Gastrocnemius medialis (tissue), 4 donors: ENCODE results near the gene BMX. TPM values are rescaled to one million over a fixed set of nuclear protein-coding genes. Genes with fewer than 3 reads are reported as not detected.

Experiments
- ATAC-seq, 2 donors: fragments of 150-250 bp; one replicate each; pipeline ENCODE4 v1.9.1; 2016
- DNase-seq, 2 donors: peaks; one replicate each; pipeline ENCODE4 v3.0.0-alpha.2; 2019
- H3K27ac ChIP-seq, 4 donors: fragments of 200-600 bp; sonication (generic); 1 replicate in 1 of 4; 2 replicates in 3 of 4; pipeline ENCODE4 v1.5.1; 2016 to 2018; ENCODE audit warnings: mild to moderate bottlenecking in 2 of 4, moderate library complexity in 1 of 4
- H3K27me3 ChIP-seq, 3 donors: fragments of 200-600 bp; sonication (generic) in 2 of 3; 1 replicate in 1 of 3; 2 replicates in 2 of 3; pipeline versions ENCODE4 v1.5.1 to v1.6.0; 2016 to 2019; ENCODE audit warnings: mild to moderate bottlenecking in 1 of 3, moderate library complexity in 1 of 3
- H3K36me3 ChIP-seq, 2 donors: fragments of 200-600 bp; sonication (generic) in 1 of 2; one replicate each; pipeline ENCODE4 v1.5.1; 2017 to 2018
- H3K4me1 ChIP-seq, 2 donors: fragments of 200-600 bp; sonication (generic) in 1 of 2; one replicate each; pipeline ENCODE4 v1.5.1; 2016 to 2017; ENCODE audit warnings: mild to moderate bottlenecking in 2 of 2
- H3K4me3 ChIP-seq, 4 donors: fragments of 200-600 bp; sonication (generic) in 3 of 4; 1 replicate in 1 of 4; 2 replicates in 3 of 4; pipeline ENCODE4 v1.5.1; 2016 to 2019; ENCODE audit warnings: mild to moderate bottlenecking in 2 of 4
- H3K9me3 ChIP-seq, 3 donors: fragments of 200-600 bp; sonication (generic) in 2 of 3; 1 replicate in 1 of 3; 2 replicates in 2 of 3; pipeline ENCODE4 v1.5.1; 2016 to 2019
- POLR2A ChIP-seq, 2 donors: fragments of 450-650 bp; IDR thresholded peaks; one replicate each; pipeline ENCODE4 v1.6.1; 2017; ENCODE audit warnings: antibody characterized with exemption in 2 of 2, mild to moderate bottlenecking in 2 of 2, moderate library complexity in 2 of 2
- in situ Hi-C, 4 donors: fragments of 200-750 bp; cut with MboI; loops; one replicate each; pipeline versions ENCODE4 v1.15.0 to v1.8.0; 2017; ENCODE audit warnings: low sequenced_read_pairs in 4 of 4
- intact Hi-C: fragments of 100-400 bp; cut with DNase I; formaldehyde crosslinking; loops from one replicate; pipeline ENCODE4 v1.15.1; 2023; ENCODE audit warnings: low total_unique reads
- total RNA-seq, 4 donors: library from RNA; depleted of rRNA; stranded (reverse); fragments of >200 nt; gene quantifications; one replicate each; pipeline versions ENCODE4 v1.1.0 to v1.2.3, GENCODE V29; 2016
- TF ChIP-seq, protein P1 (sequence below), 5 experiments: fragments of 450-650 bp in 3 of 5; fragments of 200-600 bp in 2 of 5; sonication (generic) in 2 of 5; IDR thresholded peaks in 4 of 5; conservative IDR thresholded peaks in 1 of 5; 1 replicate in 4 of 5; 2 replicates in 1 of 5; pipeline ENCODE4 v1.5.1; 2016 to 2019; ENCODE audit warnings: antibody characterized with exemption in 5 of 5, mild to moderate bottlenecking in 3 of 5, moderate library complexity in 3 of 5

Gene BMX
- total RNA-seq, 4 donors from 2014 or later: 0.40 to 2.4 (median 0.82) TPM

DNA sequence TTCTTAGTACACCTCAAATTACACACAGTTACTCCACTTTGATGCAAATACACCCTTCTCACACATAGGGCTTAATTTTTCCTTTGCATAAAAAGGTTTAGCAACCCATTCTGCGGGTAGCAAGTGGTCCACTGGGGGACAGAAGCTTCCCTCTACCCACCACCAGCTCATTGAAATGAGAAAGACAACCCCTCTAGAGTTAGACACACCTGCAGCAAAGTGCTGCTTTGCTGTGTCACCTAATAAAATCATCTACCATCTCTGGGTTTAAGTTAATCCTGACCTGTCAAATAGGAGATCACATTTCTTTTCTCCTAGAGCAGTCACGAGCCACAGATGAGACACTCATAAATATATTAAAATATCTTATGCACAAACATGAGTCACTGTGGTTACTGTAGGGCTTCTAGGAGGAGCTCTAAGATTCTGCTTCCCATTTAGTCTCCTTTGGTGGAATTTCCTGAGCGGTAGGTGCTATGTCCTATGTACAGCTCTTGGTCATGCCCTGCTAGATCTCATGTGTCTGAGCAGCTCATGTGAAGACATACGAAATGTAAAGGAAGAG lies 11.9 kb downstream of the BMX start:
- in situ Hi-C loops (no loop called here), intact Hi-C loops (no loop called here)
- TF ChIP-seq, protein P1, sequence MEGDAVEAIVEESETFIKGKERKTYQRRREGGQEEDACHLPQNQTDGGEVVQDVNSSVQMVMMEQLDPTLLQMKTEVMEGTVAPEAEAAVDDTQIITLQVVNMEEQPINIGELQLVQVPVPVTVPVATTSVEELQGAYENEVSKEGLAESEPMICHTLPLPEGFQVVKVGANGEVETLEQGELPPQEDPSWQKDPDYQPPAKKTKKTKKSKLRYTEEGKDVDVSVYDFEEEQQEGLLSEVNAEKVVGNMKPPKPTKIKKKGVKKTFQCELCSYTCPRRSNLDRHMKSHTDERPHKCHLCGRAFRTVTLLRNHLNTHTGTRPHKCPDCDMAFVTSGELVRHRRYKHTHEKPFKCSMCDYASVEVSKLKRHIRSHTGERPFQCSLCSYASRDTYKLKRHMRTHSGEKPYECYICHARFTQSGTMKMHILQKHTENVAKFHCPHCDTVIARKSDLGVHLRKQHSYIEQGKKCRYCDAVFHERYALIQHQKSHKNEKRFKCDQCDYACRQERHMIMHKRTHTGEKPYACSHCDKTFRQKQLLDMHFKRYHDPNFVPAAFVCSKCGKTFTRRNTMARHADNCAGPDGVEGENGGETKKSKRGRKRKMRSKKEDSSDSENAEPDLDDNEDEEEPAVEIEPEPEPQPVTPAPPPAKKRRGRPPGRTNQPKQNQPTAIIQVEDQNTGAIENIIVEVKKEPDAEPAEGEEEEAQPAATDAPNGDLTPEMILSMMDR (IDR thresholded peaks at IDR 0.05 in 4 of 5, conservative IDR thresholded peaks at IDR 0.05 in 1 of 5): no peak
- no peak for TF ChIP-seq POLR2A (IDR thresholded peaks at IDR 0.05)
- H3K4me1 ChIP-seq: no peaks in the 10 kb centered on the region
- DNase-seq: no peak
- H3K27ac ChIP-seq: no peak overlapping the region
- ATAC-seq: no peak
- no peaks in the 10 kb centered on the region for H3K36me3 ChIP-seq
- H3K9me3 ChIP-seq: no peaks in the 10 kb centered on the region
- no peaks in the 10 kb centered on the region for H3K27me3 ChIP-seq
- no peak overlapping the region for H3K4me3 ChIP-seq

DNA sequence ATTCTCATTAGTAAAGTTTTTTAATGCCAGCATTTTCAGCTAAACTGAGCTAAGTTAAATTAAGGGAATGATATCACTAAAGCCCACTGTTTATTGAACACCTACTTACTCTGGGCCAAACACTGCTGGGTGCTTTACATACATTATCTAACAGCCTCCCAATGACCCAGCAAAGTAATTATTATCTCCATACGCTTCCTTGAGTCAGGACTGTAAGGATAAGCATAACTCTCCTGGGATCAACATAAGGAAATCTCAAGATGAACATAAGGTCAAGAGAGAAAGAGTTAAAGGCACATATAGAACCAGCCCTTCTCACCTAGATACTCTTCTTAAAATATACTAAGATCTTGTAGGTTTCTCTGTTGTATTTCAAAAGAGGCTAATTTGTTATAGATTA lies 13.7 kb downstream of the BMX start:
- ATAC-seq (no peak), DNase-seq (no peak)
- H3K9me3 ChIP-seq: no peaks in the 10 kb centered on the region
- intact Hi-C loops (no loop called here), in situ Hi-C loops (no loop called here)
- TF ChIP-seq POLR2A (IDR thresholded peaks at IDR 0.05): no peak
- TF ChIP-seq, protein P1 (IDR thresholded peaks at IDR 0.05 in 4 of 5, conservative IDR thresholded peaks at IDR 0.05 in 1 of 5): no peak
- H3K4me1 ChIP-seq: no peaks in the 10 kb centered on the region
- no peaks in the 10 kb centered on the region for H3K27me3 ChIP-seq
- no peaks in the 10 kb centered on the region for H3K36me3 ChIP-seq
- no peak overlapping the region for H3K27ac ChIP-seq
- no peak overlapping the region for H3K4me3 ChIP-seq

DNA sequence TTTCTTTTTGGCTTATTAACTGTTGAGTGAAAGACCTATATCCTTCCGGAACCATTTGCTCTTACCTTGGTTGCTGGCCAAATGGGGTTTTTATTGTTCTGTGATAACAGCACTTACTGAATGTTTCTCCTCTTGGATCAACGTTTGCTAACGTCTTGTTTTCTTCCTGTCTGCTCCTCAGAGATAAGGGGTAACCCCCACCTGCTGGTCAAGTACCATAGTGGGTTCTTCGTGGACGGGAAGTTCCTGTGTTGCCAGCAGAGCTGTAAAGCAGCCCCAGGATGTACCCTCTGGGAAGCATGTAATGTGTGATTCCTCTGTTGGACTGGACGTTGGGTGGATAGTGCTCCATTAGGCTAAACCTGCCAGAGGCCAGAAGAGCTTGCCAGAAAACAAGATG lies 15.3 kb downstream of the BMX start:
- no peak for DNase-seq
- H3K27ac ChIP-seq: no peak overlapping the region
- intact Hi-C loops (no loop called here), in situ Hi-C loops (no loop called here)
- no peaks in the 10 kb centered on the region for H3K4me1 ChIP-seq
- no peaks in the 10 kb centered on the region for H3K36me3 ChIP-seq
- ATAC-seq: no peak
- peaks cover 0 to 3% (median 0%) of the 10 kb centered on the region in 3 donors for H3K27me3 ChIP-seq
- H3K4me3 ChIP-seq: no peak overlapping the region
- no peak for TF ChIP-seq POLR2A (IDR thresholded peaks at IDR 0.05)
- TF ChIP-seq, protein P1 (IDR thresholded peaks at IDR 0.05 in 4 of 5, conservative IDR thresholded peaks at IDR 0.05 in 1 of 5): no peak
- no peaks in the 10 kb centered on the region for H3K9me3 ChIP-seq

DNA sequence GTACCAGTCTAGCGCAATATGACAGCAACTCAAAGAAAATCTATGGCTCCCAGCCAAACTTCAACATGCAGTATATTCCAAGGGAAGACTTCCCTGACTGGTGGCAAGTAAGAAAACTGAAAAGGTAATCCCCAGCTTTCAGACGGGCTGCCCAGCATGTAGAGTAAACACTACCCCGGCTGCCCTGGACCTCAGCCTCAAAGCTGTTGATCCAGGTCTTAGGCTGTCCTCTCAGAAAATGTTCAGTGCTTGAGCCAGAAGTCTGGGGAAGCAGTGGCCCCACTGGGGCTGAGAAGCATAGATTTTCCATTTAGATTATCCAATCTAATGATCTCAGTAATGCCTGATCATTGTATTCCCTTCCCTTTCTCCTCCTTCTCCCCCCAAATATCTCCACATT lies 21.9 kb downstream of the BMX start:
- Histone ChIP-seq H3K4me1 (no peaks in the 10 kb centered on the region), H3K27ac (no peak overlapping the region), H3K36me3 (no peaks in the 10 kb centered on the region), H3K4me3 (no peak overlapping the region), H3K9me3 (no peaks in the 10 kb centered on the region), H3K27me3 (peaks cover 0 to 3% (median 0%) of the 10 kb centered on the region in 3 donors)
- no peak for DNase-seq
- ATAC-seq: no peak
- TF ChIP-seq, protein P1 (IDR thresholded peaks at IDR 0.05 in 4 of 5, conservative IDR thresholded peaks at IDR 0.05 in 1 of 5): no peak
- no peak for TF ChIP-seq POLR2A (IDR thresholded peaks at IDR 0.05)
- intact Hi-C loops: no loop called here
- in situ Hi-C loops: no loop called here

DNA sequence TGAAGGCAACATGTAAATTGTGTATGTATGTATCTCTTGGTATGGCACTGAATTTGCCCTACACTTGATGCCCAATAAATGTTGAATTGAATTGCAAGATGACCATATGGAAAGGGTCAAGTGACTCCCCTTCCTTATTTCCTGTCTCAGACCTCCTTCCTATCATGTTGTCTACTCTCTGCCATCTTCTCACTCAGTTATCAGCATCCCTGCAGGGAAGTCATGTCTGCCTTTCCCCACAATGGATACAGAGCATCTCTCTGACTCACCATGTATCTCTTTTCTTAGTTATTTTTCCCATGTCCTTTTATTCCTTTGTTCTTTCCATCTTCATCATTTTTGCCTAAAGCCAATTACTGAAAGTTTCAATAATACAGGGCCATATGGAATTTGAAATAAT lies 22.5 kb downstream of the BMX start:
- Histone ChIP-seq H3K9me3 (no peaks in the 10 kb centered on the region), H3K36me3 (no peaks in the 10 kb centered on the region), H3K4me1 (no peaks in the 10 kb centered on the region), H3K27me3 (peaks cover 0 to 3% (median 0%) of the 10 kb centered on the region in 3 donors), H3K4me3 (no peak overlapping the region), H3K27ac (no peak overlapping the region)
- ATAC-seq: no peak
- in situ Hi-C loops: no loop called here
- intact Hi-C loops: no loop called here
- TF ChIP-seq POLR2A (IDR thresholded peaks at IDR 0.05): no peak
- TF ChIP-seq, protein P1 (IDR thresholded peaks at IDR 0.05 in 4 of 5, conservative IDR thresholded peaks at IDR 0.05 in 1 of 5): no peak
- DNase-seq: no peak
